Measurements from ENCODE around the gene KLHL30.

- TF ChIP-seq CTCF (conservative IDR thresholded peaks at IDR 0.05; ENCODE audit: low read length) (no peak), EZH2phosphoT487 (IDR thresholded peaks at IDR 0.05; ENCODE audit: borderline replicate concordance, low read depth, low read length) (no peak)
These were observed 16.7 kb downstream of the KLHL30 start for GRCh38 chr2:238155051-238155760.
